Peyer's patch (tissue), 4 donors: ENCODE results near the gene CNPY1.

Experiments
- POLR2A ChIP-seq, 2 donors: fragments of 450-650 bp; IDR thresholded peaks; one replicate each; pipeline ENCODE4 v1.5.1; 2017; ENCODE audit warnings: antibody characterized with exemption in 2 of 2, mild to moderate bottlenecking in 2 of 2, moderate library complexity in 2 of 2
- TF ChIP-seq, protein P1 (sequence below), 6 experiments: fragments of 450-650 bp in 4 of 6; fragments of 200-600 bp in 2 of 6; sonication (generic) in 1 of 6; IDR thresholded peaks; one replicate each; pipeline ENCODE4 v1.5.1; 2017 to 2019; ENCODE audit warnings: antibody characterized with exemption in 6 of 6, mild to moderate bottlenecking in 3 of 6, moderate library complexity in 1 of 6

DNA sequence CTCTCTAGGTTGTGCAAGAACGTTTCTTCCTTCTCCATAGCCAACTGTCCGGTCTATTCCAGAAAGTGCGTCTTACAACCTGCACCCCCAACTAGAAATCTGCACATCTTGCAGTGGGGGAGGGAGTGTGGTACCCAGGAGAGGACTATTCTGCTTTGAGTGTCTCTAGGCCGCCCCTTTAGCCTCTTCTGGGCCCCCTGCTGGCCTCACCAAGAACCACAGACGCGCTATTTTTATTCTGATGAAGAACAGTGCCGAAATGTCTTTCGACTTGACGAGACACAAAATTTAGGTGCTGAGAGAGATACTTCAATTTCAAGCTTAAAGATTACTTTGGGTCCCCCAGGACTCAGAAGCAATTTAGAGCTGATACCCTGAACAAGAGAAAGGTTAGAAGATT, 1.0 kb downstream of the CNPY1 start:
- TF ChIP-seq, protein P1, sequence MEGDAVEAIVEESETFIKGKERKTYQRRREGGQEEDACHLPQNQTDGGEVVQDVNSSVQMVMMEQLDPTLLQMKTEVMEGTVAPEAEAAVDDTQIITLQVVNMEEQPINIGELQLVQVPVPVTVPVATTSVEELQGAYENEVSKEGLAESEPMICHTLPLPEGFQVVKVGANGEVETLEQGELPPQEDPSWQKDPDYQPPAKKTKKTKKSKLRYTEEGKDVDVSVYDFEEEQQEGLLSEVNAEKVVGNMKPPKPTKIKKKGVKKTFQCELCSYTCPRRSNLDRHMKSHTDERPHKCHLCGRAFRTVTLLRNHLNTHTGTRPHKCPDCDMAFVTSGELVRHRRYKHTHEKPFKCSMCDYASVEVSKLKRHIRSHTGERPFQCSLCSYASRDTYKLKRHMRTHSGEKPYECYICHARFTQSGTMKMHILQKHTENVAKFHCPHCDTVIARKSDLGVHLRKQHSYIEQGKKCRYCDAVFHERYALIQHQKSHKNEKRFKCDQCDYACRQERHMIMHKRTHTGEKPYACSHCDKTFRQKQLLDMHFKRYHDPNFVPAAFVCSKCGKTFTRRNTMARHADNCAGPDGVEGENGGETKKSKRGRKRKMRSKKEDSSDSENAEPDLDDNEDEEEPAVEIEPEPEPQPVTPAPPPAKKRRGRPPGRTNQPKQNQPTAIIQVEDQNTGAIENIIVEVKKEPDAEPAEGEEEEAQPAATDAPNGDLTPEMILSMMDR (IDR thresholded peaks at IDR 0.05) = no peak
- no peak for TF ChIP-seq POLR2A (IDR thresholded peaks at IDR 0.05)
